ENCODE measurements around the gene MAPK6.
"Not testable (repeated sequence)": the region's sequence is repeated elsewhere in the genome, so short reads cannot be mapped to it uniquely, and the experiment has no call there.

The MAPK6 gene

DNA sequence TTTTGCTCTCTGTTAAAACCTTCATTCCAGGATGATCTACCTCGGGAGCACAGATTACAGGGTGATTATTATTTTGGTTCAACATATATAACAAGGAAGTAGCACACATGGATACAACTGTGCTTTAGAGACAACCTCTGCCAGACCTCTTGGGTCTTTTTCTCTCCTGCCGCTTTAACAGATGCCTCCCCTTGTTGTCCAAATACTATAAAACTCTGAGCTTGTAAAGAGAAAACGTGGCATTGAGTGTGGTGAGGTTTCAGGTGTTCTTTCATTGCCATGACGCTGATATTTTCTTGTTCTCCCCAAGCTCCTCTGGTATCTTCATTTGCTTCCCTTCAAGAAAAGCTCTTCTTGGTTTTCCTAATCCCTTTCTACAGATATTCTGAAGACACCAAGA lies 64.6 kb downstream of the MAPK6 start:
- no peak for DNase-seq

DNA sequence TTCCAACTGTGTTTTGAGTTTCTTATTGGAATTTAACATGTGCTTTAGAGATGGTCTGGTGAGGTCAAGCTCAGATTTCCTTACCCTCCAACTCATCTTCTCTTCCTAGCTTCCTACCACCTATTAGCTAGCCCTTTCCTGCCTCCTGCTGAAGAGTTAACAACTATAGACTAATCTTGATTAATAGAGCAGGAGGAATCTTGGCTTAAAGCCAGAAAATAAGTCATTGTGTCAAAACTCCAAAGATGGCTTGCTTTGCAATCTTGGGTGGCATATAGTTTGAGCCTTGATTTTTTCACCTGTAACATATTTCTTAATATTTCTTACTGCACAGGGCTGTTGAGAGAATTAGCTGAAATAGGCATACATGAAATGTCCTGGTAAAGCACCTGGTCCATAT lies 66.3 kb downstream of the MAPK6 start:
- DNase-seq: no peak

DNA sequence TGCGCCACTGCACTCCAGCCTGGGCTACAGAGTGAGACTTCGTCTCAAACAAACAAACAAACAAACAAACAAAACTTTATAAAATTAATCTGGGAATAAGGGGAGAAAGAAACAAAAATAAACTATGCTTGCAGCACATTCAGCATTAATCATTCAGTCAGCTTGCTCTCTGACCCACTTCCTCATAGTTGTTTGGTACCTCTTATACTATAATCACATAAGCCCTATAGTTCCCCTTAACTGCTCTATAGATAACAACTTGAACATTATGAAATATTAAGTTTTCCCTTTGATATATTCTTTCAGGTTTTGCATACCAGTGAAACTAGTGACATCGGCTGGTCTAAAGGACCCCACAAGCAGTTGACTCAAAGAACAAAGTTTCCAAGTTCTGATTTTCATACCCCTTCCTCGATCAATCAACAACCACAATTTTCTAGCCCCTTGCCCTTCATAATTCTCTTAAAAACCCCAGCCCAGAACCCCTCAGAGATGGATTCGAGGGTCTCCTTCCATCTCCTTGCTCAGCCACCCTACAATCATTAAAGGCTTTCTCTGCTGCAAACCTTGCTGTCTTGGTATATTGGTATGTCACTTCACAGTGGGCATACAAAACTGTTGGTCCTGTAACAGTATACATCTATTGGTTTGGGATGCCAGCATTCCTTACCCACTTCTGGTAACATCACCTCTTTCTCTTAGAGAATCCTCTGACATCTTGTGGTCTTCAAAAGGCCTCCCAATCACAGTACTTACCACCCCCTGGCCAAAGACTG lies 67.2 kb downstream of the MAPK6 start:
- no peak for DNase-seq

DNA sequence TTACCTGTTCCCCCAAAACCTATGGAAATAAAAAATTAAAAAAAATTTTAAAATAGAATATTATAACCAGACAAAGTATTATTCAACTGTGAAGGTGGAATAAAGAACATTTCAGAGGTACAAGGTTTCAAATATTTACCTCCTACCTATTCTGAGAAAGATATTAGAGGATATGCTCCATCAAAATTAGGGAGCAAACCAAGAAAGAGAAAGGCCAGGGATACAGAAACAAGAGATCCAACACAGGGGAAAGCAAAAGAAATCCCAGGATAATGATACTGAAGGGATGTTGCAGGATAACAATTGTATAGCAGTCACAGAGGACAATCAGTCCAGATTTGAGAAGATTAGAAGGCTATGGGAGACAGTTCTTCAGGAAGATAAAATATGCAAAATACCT lies 71.2 kb downstream of the MAPK6 start:
- no peak for DNase-seq

DNA sequence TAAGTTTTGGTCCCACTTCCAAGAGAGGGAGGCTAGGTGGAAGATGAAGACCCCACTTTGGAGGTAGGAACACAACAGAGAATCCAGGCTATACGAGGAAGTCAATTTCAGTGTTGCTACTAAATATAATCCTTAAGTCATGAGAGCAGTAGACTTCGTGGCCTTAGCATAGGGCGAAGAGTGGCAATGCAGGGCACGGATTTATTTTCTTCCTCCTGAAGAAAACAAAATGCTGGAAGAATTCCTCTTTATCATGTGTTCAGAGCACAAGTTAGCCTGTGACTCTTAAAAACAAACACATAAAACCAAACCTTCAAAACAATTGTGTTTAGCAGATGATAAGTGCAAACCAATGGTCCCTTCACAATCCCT lies 74.1 kb downstream of the MAPK6 start:
- DNase-seq: no peak

DNA sequence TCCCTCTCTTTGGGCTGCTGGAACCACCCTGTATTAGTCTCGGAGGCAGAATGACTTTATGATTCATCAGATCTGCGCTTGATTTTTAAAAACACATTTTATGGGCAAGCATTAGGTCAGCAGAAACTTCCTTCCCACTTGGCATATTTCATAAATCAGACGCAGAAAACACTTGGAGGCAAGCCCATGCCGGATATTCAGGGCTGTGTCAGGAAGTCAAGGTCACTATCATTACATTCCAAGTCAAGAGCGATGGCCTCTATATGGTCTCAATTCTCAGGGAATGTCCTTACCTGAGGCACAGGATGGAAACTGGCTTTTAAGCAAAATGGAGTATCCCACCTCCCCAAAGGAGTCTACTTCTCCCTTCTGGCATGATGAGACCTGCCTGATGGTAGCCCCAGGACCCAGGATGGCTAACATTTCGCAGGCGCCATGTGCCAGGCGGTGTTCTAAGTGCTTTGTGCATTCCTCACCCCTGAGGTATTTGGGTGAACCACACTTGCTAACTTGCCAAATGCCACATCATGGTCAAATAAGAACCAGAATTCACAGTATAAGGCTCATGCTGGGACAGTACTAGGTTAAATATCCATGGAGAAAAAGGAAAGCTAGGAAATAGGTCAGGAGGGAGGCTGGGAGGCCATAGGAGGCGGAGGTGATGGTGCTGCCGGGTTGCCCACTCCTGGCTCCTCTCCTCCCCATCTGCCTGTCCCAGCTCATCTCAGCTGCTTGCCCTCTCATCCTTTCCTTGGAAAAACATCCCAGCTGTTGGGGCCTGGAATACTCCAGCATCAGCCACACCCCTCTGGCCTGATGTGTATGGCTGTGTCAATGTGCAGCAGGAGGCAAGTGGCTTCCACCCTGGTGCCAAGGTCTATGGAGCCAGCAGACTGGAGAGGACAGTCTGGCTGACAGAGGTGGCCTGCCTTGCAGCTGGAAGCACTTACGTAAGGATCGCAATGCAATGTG lies 74.8 kb downstream of the MAPK6 start:
- no peak for DNase-seq

DNA sequence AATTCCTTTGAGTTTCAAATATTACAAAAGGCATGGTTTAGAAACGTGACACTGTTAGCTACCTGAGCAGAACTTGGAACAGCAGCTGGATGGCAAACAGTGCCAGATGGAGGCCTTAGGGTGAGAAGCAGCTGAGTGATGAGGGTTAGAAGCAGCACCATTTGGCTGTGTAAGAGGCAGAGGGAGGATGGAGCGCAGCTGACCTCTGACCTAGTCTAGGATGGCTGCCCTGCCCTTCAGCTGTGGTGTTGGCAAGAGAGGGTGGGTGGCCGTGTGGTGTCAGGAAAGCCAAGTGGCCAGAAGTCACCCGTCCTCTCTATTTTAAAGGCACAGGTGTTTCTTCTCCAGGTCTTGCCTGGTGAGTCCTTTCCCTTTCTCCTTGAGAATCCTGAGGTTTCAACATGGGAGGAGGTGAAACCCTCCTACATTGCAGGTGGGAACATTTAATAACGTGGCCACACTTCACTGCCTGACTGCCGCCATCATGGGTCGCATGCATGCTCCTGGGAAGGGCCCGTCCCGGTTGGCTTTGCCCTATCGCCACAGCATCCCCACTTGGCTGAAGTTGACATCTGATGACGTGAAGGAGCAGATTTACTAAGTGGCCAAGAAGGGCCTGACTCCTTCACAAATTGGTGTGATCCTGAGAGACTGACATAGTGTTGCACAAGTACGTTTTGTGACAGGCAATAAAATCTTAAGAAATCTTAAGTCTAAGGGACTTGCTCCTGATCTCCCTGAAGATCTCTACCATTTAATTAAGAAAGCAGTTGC lies 76.0 kb downstream of the MAPK6 start:
- DNase-seq: no peak

DNA sequence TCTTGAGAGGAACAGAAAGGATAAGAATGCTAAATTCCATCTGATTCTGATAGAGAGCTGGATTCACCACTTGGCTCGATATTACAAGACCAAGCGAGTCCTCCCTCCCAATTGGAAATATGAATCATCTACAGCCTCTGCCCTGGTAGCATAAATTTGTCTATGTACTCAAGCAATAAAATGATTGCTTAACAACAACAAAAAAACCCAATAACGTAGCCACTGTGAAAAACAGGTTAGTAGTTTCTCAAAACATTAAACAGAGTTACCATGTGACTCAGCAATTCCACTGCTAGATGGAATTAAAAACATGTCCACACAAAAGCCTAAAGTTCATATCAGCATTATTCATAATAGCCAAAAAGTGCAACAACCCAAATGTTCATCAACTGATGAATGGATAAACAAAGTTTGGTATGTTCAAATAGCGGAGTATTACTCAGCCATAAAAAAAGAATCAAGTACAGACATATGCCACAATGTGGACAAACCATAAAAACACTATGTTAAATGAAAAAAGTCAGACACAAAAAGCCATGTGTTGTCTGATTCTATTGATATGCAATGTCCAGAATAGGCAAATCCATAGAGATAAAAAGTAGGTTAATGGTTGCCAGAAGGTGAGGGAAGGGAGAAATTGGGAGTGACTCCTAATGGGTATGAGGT lies 76.7 kb downstream of the MAPK6 start:
- DNase-seq: no peak

DNA sequence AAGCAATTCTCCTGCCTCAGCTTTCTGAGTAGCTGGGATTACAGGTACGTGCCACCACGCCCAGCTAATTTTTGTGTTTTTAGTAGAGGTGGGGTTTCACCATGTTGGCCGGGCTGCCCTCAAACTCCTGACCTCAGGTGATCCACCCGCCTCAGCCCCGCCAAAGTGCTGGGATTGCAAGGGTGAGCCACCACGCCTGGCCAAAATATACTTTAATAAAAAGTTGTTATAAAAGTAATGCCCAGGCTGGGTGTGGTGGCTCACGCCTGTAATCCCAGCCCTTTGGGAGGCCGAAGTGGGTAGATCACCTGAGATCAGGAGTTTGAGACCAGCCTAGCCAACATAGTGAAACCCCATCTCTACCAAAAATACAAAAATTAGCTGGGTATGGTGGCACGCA lies 77.5 kb downstream of the MAPK6 start:
- not testable (repeated sequence) for DNase-seq

DNA sequence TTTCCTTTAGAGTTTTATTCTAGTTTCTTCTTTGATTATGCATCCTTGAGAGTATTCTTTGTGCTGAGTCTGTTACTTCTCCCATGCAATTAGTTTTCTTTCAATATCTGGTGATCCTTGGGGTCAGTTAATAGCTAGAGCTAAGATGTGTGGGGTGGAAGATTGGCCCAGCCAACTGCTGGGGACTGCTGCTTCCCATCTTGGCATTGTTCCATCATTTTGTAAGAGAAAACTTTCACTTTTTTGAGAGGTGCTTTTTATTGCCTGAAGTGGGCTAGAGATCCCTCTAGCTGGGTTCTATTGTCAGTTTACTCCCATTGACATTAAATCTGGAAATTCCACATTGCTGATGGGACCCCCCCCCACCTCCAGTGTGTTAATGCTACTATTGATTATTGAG lies 78.2 kb downstream of the MAPK6 start:
- DNase-seq: no peak

DNA sequence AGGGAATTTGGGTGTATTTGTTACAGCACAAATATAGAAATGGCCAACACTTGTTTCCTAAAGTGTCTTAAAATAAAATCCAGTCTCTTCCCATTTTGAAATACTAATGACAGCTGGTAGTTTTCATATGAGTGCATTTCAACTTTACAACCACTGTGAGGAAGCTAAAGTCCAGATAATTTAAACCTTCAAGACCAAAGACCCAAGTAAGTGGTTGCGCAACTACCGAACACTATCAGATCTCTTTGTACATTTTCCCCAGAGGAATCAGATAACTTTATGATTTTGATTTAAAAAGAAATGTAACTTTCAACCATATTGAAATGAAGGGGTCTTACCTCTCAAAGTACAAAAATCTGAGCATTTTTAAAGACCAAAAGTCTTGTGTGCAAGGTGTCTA lies 79.3 kb downstream of the MAPK6 start:
- DNase-seq: no peak

DNA sequence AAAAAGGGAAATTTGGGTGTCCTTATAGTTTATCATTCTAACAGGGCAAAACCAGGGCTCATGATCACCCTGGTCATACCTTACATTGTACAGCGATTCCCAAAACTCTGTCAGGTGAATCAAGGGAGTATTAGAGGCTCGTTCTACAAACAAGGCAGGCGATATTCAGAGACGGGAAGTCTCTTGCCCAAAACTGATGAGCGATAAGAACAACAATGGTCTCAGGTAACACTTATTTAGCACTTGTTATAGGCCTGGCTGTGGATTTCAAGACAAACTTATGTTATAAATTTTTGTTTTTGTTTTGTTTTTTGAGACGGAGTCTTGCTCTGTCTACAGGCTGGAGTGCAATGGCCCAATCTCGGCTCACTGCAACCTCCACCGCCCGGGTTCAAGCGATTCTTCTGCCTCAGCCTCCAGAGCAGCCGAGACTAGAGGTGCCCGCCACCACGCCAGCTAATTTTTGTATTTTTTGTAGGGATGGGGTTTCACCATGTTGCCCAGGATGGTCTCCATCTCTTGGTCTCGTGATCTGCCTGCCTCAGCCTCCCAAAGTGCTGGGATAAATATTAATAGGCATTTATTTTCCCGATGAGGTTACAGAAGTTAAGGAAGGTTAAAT lies 80.7 kb downstream of the MAPK6 start:
- no peak for DNase-seq

DNA sequence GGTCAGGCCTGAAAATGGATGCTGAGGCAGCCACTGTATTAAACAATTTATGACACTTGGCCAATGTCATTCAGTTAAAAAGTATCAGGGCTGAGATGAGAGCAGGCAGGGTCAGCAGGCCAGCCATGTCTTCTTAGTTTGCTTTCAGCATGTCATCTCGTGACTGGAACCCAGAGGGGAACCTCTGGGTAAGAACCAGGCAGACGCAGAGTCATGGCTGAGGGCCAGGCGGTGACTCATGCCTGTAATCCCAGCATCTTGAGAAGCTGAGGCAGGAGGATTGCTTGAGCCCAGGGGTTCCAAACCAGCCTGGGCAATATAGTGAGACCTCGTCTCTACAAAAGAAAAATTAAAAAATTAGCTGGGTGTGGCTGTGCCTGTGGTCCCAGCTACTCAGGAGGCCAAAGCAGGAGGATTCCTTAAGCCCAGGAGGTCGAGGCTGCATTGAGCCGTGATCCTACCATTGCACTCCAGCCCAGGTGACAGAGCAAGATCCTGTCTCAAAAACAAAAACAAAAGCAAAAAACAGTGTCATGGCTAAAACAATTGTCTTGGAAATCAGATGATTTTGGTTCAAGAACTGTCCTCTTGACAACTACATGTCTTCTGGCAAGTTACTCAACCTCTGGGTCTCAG lies 81.9 kb downstream of the MAPK6 start:
- DNase-seq: no peak

DNA sequence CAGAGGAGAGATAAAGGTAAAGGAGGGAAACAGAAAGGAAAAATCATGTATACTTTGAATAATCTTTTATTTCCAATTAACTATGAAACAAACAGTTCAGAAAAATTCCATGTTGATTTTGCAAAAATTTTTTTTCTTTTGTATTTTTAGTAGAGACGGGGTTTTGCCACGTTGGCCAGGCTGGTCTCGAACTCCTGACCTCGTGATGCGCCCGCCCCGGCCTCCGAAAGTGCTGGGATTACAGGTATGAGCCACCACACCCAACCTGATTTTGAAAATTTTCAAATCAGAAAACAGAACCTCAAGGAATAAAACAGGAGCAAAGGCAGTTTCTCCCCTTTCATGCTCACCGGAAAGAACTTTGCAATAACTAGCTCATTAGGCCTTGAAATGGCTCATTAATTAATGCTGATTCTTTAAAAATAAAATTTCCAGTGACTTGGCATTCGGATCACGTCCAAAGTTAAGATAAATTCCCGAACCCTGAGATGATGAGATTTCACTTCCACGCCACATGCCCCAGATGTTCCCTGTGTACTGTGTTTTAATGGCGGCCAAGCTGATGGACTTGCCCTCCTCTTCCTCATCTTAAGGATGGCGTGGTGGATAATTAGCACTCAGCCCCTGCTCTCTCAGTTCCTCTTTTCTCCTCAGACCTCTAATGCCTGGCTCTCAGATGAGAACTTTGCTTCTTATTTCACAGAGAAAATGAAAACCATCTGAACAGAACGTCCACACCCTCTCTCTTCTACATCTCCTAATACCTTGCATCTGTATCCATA lies 82.7 kb downstream of the MAPK6 start:
- DNase-seq: no peak

DNA sequence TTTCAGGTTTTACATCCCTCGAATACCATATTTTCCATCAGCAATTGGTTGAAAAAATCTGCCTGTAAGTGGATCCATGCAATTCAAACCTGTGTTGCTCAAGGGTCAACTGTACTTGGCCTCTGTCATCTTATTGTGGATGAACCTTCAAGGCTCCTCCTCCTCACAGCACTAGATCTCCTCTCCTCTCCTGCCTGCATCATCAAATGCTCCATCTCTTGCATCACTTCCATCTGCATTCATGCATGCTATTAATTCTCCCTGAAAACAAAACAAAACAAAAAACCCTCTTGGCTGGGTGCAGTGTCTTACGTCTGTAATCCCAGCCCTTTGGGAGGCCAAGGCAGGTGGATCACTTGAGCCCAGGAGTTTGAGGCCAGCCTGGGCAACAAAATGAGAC lies 83.4 kb downstream of the MAPK6 start:
- DNase-seq: no peak

DNA sequence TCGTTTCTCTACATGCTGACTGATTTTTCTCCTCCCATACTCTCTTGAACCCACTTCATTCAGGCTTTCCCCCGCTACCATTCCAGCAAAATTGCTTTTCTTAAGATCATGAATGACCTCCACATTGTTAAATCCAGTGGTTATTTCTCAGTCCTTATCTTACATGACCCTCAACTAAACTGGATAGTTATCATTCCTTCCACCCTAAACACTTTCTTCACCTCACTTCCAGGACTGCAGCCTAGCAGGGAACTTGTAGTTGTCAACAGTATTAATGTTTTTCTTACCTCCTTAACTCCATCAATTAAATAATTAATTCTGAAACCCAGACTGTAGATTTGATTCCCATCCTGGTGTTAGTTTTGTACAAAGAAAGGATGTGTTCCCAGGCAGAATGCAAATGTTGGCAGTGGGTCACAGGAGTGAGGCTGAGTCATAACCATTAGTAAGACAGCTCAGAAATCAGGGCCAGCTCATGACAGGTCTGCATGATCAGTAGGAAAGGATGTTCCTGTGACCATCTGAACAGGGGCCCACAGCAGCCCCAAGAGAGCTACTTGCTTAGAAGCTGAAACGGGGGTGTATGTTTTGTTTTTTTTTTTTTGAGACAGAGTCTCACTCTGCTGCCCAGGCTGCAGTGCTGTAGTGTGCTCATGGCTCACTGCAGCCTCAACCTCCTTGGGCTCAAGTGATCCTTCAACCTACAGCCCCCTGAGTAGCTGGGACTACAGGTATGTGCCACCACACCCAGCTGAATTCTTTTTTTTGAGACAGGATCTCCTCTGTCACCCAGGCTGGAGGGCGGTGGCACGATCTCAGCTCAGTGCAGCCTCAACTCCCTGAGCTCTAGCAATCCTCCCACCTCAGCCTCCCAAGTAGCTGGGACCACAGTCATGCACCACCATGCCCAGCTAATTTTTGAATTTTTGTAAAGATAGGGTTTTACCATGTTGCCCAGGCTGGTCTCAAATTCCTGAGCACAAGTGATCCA lies 84.5 kb downstream of the MAPK6 start:
- DNase-seq: no peak

DNA sequence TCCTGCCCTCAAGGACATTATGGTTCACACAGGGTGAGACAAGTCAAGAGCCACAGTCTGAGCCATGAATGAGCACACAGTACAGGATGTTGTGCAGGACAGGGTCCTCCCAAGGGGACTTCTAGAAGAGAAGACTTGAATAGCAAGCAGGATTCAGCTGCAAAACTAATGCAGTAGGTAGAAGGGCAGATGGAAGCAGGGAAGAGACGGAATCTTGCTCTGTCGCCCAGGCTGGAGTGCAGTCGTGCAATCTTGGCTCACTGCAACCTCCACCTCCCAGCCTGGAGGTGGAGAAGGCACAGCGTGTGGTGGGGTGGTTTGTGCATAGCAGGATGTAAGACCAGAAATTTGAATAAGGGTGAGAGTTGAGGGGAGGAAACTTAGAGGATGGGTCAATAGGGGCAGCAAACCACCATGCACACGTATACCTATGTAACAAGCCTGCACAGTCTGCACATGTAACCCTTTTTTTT lies 85.5 kb downstream of the MAPK6 start:
- DNase-seq: no peak

DNA sequence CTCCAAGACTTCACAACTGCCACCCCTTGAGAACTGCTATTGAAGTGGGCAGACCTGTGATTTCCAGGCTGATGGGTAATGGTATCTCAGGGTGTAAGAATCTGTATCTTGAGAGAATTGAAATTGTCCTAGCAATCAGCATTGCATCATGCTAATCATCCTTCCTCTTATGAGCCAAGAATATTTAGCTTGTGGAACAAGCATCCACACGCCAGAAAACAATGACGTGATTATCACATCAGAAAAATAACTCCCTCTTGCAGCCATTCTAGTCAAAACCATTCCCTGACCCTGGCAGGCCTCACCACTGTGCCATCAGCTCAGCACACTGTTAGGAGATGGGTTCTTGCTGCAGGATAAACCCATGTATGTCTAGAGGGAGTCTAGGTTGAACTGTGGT lies 86.8 kb downstream of the MAPK6 start:
- no peak for DNase-seq

DNA sequence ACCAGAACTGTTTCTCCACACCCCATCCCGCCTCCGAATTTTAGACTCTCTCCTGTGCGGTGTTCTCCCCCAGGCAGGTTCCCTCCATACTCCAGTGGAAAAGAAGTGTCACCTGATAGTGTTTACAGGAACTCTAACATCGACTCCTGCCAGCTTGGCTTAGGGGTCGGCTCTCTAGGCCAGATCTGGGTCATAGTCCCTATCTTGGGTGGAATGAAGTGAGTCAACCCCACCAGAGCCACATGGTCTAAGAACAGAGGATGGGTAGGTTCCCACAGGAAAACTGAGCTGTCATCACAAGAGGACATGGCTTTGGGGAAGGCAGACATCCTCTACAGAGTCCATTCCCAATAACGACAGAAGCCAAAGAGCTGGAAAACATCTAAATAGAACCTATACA lies 87.6 kb downstream of the MAPK6 start:
- DNase-seq: no peak

DNA sequence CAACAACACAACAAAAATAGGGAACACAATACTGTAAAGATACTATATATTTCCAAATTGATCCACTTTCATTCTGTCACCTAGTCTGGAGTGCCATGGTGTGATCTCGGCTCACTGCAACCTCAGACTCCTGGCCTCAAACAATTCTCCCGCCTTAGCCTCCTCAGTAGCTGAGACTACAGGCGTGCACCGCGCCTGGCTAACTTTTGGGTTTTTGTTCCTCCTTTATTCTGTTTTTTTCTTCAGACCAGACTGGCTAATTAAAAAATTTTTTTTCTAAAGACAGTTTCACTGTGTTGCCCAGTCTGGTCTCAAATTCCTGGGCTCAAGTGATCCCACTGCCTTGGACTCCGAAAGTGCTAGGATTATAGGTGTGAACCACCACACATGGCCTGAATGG lies 88.2 kb downstream of the MAPK6 start:
- no peak for DNase-seq
